K562 (cell line): Measurements from ENCODE around the gene PIP4K2C. TPM values are rescaled to one million over a fixed set of nuclear protein-coding genes. Genes with fewer than 3 reads are reported as not detected.

Source experiments
- ARID3A ChIP-seq: IDR thresholded peaks from 2 replicates; pipeline ENCODE4 v1.6.1; 2012; ENCODE audit warnings: low read depth, low read length, improper control_type of control experiment, borderline replicate concordance
- ARNT ChIP-seq, 2 experiments: fragments of 450-650 bp; IDR thresholded peaks; 2 replicates each; pipeline ENCODE4 v1.6.1; 2016; ENCODE audit warnings: mild to moderate bottlenecking in 1 of 2
- FOXK1 ChIP-seq: sonication (generic); formaldehyde crosslinking; IDR thresholded peaks from 2 replicates; pipeline ENCODE4 v1.8.0; 2022; ENCODE audit warnings: missing genetic modification reagents, mild to moderate bottlenecking, borderline replicate concordance
- HMG20A ChIP-seq: fragments of 450-650 bp; formaldehyde crosslinking; conservative IDR thresholded peaks from 2 replicates; pipeline ENCODE4 v1.4.0; 2020; ENCODE audit warnings: mild to moderate bottlenecking, mixed read lengths
- MGA ChIP-seq: fragments of 450-650 bp; IDR thresholded peaks from 2 replicates; pipeline ENCODE4 v1.6.1; 2016; ENCODE audit warnings: mild to moderate bottlenecking, moderate library complexity
- NFATC3 ChIP-seq: fragments of 450-650 bp; IDR thresholded peaks from 2 replicates; pipeline ENCODE4 v1.6.1; 2017; ENCODE audit warnings: mild to moderate bottlenecking
- PML ChIP-seq: IDR thresholded peaks from 2 replicates; pipeline ENCODE4 v1.6.1; 2012; ENCODE audit warnings: low read length, inconsistent platforms
- RUNX1 ChIP-seq: sonication (generic); IDR thresholded peaks from 2 replicates; pipeline ENCODE4 v1.6.1; 2016; ENCODE audit warnings: antibody characterized with exemption, low read depth
- SMARCA4 ChIP-seq: fragments of 450-650 bp; IDR thresholded peaks from 2 replicates; pipeline ENCODE4 v1.6.1; 2016
- ZNF263 ChIP-seq: sonication (generic); formaldehyde crosslinking; IDR thresholded peaks from 2 replicates; pipeline ENCODE4 v1.8.0; 2022; ENCODE audit warnings: mild to moderate bottlenecking, missing genetic modification reagents, borderline replicate concordance
- ZNF324 ChIP-seq: fragments of 250-450 bp; sonication (Bioruptor Pico); IDR thresholded peaks from 2 replicates; pipeline ENCODE4 v1.4.0; 2020; ENCODE audit warnings: mild to moderate bottlenecking
- polyA plus RNA-seq, 8 experiments: library from polyadenylated mRNA; depleted of rRNA in 4 of 8; stranded (reverse) in 5 of 8; unstranded in 3 of 8; fragments of >200 nt; fragmentation: Nextera tagmentation in 2 of 8; fragmentation: Illumina TruSeq in 1 of 8; extraction: Ambion mirVana in 2 of 8; extraction: Trizol in 1 of 8; gene quantifications; 2 replicates each; pipeline versions ENCODE4 v1.2.1 to v1.2.3, GENCODE V29; 2011 to 2014; ENCODE audit warnings: inconsistent platforms in 1 of 8, missing spikeins in 1 of 8
- total RNA-seq, 7 experiments: library from RNA; depleted of rRNA in 6 of 7; stranded (reverse); fragments of >200 nt in 6 of 7; fragmentation: Illumina TruSeq in 2 of 7; extraction: Trizol in 2 of 7; gene quantifications; 2 replicates each; pipeline versions ENCODE4 v1.2.1 to v1.2.3, GENCODE V29; 2011 to 2021; ENCODE audit warnings: low replicate concordance in 1 of 7
- TF ChIP-seq, protein P1 (sequence below), 2 experiments: fragments of 450-650 bp; IDR thresholded peaks; 2 replicates each; pipeline ENCODE4 v1.6.1; 2018; ENCODE audit warnings: mild to moderate bottlenecking in 2 of 2, low read depth in 1 of 2; ENCODE audit not compliant: partially characterized antibody in 2 of 2

PIP4K2C gene
- total and polyA plus RNA-seq, 9 of the 15 experiments (the other 6 are each of a cell fraction or from before 2014, with no cell fraction given), result 9.0 to 41.4 (median 18.3) TPM

DNA sequence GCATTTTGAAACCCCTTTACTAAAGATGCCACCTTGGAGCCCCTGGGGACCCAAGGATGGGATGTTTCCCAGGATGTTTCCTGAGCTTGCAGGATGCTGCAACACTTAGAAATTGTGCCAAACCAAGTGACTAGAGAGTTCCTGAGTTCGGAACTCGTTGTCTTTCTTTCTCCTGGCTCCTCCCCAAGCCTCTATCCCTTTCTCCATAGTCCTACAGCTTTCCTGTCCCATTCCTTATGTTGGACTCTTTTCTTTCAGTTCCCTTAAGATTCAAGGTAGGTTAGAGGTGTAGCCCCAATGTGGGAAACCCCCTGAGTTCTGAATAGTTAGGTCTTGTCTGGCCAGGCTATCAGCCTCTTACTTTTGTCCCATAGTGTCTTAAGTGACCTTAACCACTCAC is 42.5 kb upstream of the PIP4K2C start (continued):
- TF ChIP-seq HMG20A (CRISPR knock-in tag), result no peak
- TF ChIP-seq ZNF263 (CRISPR knock-in tag), result no peak
- TF ChIP-seq ARNT (IDR thresholded peaks at IDR 0.05), result no peak
- TF ChIP-seq, protein P1, sequence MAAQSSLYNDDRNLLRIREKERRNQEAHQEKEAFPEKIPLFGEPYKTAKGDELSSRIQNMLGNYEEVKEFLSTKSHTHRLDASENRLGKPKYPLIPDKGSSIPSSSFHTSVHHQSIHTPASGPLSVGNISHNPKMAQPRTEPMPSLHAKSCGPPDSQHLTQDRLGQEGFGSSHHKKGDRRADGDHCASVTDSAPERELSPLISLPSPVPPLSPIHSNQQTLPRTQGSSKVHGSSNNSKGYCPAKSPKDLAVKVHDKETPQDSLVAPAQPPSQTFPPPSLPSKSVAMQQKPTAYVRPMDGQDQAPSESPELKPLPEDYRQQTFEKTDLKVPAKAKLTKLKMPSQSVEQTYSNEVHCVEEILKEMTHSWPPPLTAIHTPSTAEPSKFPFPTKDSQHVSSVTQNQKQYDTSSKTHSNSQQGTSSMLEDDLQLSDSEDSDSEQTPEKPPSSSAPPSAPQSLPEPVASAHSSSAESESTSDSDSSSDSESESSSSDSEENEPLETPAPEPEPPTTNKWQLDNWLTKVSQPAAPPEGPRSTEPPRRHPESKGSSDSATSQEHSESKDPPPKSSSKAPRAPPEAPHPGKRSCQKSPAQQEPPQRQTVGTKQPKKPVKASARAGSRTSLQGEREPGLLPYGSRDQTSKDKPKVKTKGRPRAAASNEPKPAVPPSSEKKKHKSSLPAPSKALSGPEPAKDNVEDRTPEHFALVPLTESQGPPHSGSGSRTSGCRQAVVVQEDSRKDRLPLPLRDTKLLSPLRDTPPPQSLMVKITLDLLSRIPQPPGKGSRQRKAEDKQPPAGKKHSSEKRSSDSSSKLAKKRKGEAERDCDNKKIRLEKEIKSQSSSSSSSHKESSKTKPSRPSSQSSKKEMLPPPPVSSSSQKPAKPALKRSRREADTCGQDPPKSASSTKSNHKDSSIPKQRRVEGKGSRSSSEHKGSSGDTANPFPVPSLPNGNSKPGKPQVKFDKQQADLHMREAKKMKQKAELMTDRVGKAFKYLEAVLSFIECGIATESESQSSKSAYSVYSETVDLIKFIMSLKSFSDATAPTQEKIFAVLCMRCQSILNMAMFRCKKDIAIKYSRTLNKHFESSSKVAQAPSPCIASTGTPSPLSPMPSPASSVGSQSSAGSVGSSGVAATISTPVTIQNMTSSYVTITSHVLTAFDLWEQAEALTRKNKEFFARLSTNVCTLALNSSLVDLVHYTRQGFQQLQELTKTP (IDR thresholded peaks at IDR 0.05; ENCODE audit: low read depth in 1 of 2, partially characterized antibody in 2 of 2), result no peak
- TF ChIP-seq ZNF324, result no peak
- peak; percentile 20; the same call in 1 of the 2 replicates for TF ChIP-seq PML
- TF ChIP-seq MGA, result no peak
- TF ChIP-seq ARID3A, result no peak
- peak; percentile 24; the same call in 1 of the 2 replicates for TF ChIP-seq SMARCA4
- no peak for TF ChIP-seq FOXK1 (CRISPR knock-in tag)
- TF ChIP-seq NFATC3, result no peak
- TF ChIP-seq RUNX1, result no peak
